ENCODE data around the gene FLVCR2.
A peak's percentile ranks its signal among the peaks of the same experiment; 100 is the strongest.

FLVCR2 gene

GRCh38 chr14:75559045-75559444, 19.4 kb upstream of the FLVCR2 start:
- no peak for DNase-seq

GRCh38 chr14:75559451-75560222, 18.8 kb upstream of the FLVCR2 start:
- DNase-seq: peak; percentile 44

- DNase-seq: peak; percentile 76
These were observed 17.4 kb upstream of the FLVCR2 start for GRCh38 chr14:75561013-75561432.

- no peak for DNase-seq
These were observed 16.3 kb upstream of the FLVCR2 start for GRCh38 chr14:75562089-75562488.

- no peak for DNase-seq
These were observed 15.9 kb upstream of the FLVCR2 start for GRCh38 chr14:75562489-75562888.

- DNase-seq: no peak
These were observed 14.5 kb upstream of the FLVCR2 start for GRCh38 chr14:75563931-75564330.

- DNase-seq: no peak
These were observed 13.4 kb upstream of the FLVCR2 start for GRCh38 chr14:75565056-75565455.

- no peak for DNase-seq
These were observed 12.1 kb upstream of the FLVCR2 start for GRCh38 chr14:75566321-75566720.

- DNase-seq: no peak
These were observed 11.7 kb upstream of the FLVCR2 start for GRCh38 chr14:75566752-75567151.

GRCh38 chr14:75568140-75568539, 10.3 kb upstream of the FLVCR2 start:
- no peak for DNase-seq

- DNase-seq: no peak
These were observed 9.6 kb upstream of the FLVCR2 start for GRCh38 chr14:75568791-75569190.

- no peak for DNase-seq
These were observed 7.6 kb upstream of the FLVCR2 start for GRCh38 chr14:75570797-75571196.

GRCh38 chr14:75572104-75572503, 6.3 kb upstream of the FLVCR2 start:
- DNase-seq: no peak

GRCh38 chr14:75577090-75577489, 1.3 kb upstream of the FLVCR2 start:
- no peak for DNase-seq

- DNase-seq: peak; percentile 37
These were observed 705 bp upstream of the FLVCR2 start for GRCh38 chr14:75577729-75578101.

- no peak for DNase-seq
These were observed 442 bp downstream of the FLVCR2 start for GRCh38 chr14:75578786-75579337.

GRCh38 chr14:75579338-75579864, 981 bp downstream of the FLVCR2 start:
- DNase-seq: no peak

- no peak for DNase-seq
These were observed 1.5 kb downstream of the FLVCR2 start for GRCh38 chr14:75579882-75580281.

- no peak for DNase-seq
These were observed 9.0 kb downstream of the FLVCR2 start for GRCh38 chr14:75587388-75587787.

- no peak for DNase-seq
These were observed 11.5 kb downstream of the FLVCR2 start for GRCh38 chr14:75589931-75590330.

GRCh38 chr14:75591331-75591946, 13.0 kb downstream of the FLVCR2 start:
- DNase-seq: no peak

- no peak for DNase-seq
These were observed 13.7 kb downstream of the FLVCR2 start for GRCh38 chr14:75591987-75592575.

GRCh38 chr14:75595226-75595625, 16.8 kb downstream of the FLVCR2 start:
- no peak for DNase-seq

- no peak for DNase-seq
These were observed 18.7 kb downstream of the FLVCR2 start for GRCh38 chr14:75597149-75597548.

All from NCI-H345 (cell line).